Endothelial cell (in vitro differentiated cells): ENCODE data around the gene SLF2. TPM values are rescaled to one million over a fixed set of nuclear protein-coding genes. Genes with fewer than 3 reads are reported as not detected.
"Not testable (repeated sequence)": the region's sequence is repeated elsewhere in the genome, so short reads cannot be mapped to it uniquely, and the experiment has no call there.

Experiments
- DNase-seq: peaks from one replicate; pipeline ENCODE4 v3.0.0; 2021; ENCODE audit warnings: low spot score
- H3K27ac Mint-ChIP-seq: one replicate; pipeline ENCODE4 v1.8.0; 2021; ENCODE audit warnings: mixed read lengths, inconsistent platforms; ENCODE audit not compliant: unreplicated experiment
- H3K27me3 Mint-ChIP-seq: one replicate; pipeline ENCODE4 v1.8.0; 2021; ENCODE audit warnings: mild to moderate bottlenecking, moderate library complexity, mixed read lengths, inconsistent platforms; ENCODE audit not compliant: unreplicated experiment
- H3K36me3 Mint-ChIP-seq: one replicate; pipeline ENCODE4 v1.8.0; 2021; ENCODE audit warnings: mild to moderate bottlenecking, low read depth, mixed read lengths, inconsistent platforms; ENCODE audit not compliant: unreplicated experiment
- H3K4me1 Mint-ChIP-seq: one replicate; pipeline ENCODE4 v1.8.0; 2021; ENCODE audit warnings: mild to moderate bottlenecking, mixed read lengths, inconsistent platforms; ENCODE audit not compliant: unreplicated experiment
- H3K4me3 Mint-ChIP-seq: one replicate; pipeline ENCODE4 v1.8.0; 2021; ENCODE audit warnings: mild to moderate bottlenecking, mixed read lengths, inconsistent platforms; ENCODE audit not compliant: unreplicated experiment
- H3K9me3 Mint-ChIP-seq: one replicate; pipeline ENCODE4 v1.8.0; 2021; ENCODE audit warnings: mixed read lengths, inconsistent platforms; ENCODE audit not compliant: unreplicated experiment
- CTCF ChIP-seq: fragments of 200-600 bp; sonication (generic); IDR thresholded peaks from one replicate; pipeline ENCODE4 v1.5.0; 2021; ENCODE audit warnings: antibody characterized with exemption; ENCODE audit not compliant: unreplicated experiment
- total RNA-seq: library from RNA; stranded (reverse); fragmentation: NEBNext Ultra II Directional; extraction: Animal tissue kit (Norgen Biotek cat#: 25700); gene quantifications from one replicate; pipeline ENCODE4 v1.2.1, GENCODE V29; 2021; ENCODE audit not compliant: unreplicated experiment

SLF2 gene
- total RNA-seq, 1 donor from 2014 or later, result 31.2 TPM

- TF ChIP-seq CTCF, result no peak
- H3K36me3 Mint-ChIP-seq, result no peaks in the 10 kb centered on the region
- no peak overlapping the region for H3K27ac Mint-ChIP-seq
- DNase-seq, result no peak
- H3K4me3 Mint-ChIP-seq, result no peak overlapping the region
- H3K9me3 Mint-ChIP-seq, result no peaks in the 10 kb centered on the region
- peaks cover 1% of the 10 kb centered on the region for H3K27me3 Mint-ChIP-seq
- H3K4me1 Mint-ChIP-seq, result peaks cover 13% of the 10 kb centered on the region
These were observed 29.4 kb upstream of the SLF2 start for GRCh38 chr10:100883312-100883821.

GRCh38 chr10:100885611-100886010 lies 27.2 kb upstream of the SLF2 start:
- H3K27me3 Mint-ChIP-seq, H3K27ac Mint-ChIP-seq, H3K36me3 Mint-ChIP-seq, H3K9me3 Mint-ChIP-seq, H3K4me3 Mint-ChIP-seq, DNase-seq: not testable (repeated sequence)
- peaks cover 12% of the 10 kb centered on the region for H3K4me1 Mint-ChIP-seq

GRCh38 chr10:100886091-100886490 lies 26.7 kb upstream of the SLF2 start:
- Mint-ChIP-seq H3K27me3 (peaks cover 1% of the 10 kb centered on the region), H3K4me1 (peaks cover 8% of the 10 kb centered on the region)

GRCh38 chr10:100886521-100886920 lies 26.2 kb upstream of the SLF2 start:
- TF ChIP-seq CTCF, result no peak
- DNase-seq, result no peak

More at GRCh38 chr10:100886091-100886490, 26.7 kb upstream of the SLF2 start:
- Mint-ChIP-seq H3K9me3 (no peaks in the 10 kb centered on the region), H3K4me3 (no peak overlapping the region), H3K27ac (no peak overlapping the region), H3K36me3 (no peaks in the 10 kb centered on the region)
- DNase-seq, result no peak
- no peak for TF ChIP-seq CTCF

GRCh38 chr10:100886963-100887362 lies 25.8 kb upstream of the SLF2 start:
- no peaks in the 10 kb centered on the region for H3K36me3 Mint-ChIP-seq
- H3K4me1 Mint-ChIP-seq, result peaks cover 8% of the 10 kb centered on the region
- no peak for TF ChIP-seq CTCF
- H3K27ac Mint-ChIP-seq, result no peak overlapping the region
- peaks cover 1% of the 10 kb centered on the region for H3K27me3 Mint-ChIP-seq
- DNase-seq, result no peak
- no peaks in the 10 kb centered on the region for H3K9me3 Mint-ChIP-seq
- no peak overlapping the region for H3K4me3 Mint-ChIP-seq

More at GRCh38 chr10:100886521-100886920, 26.2 kb upstream of the SLF2 start:
- Mint-ChIP-seq H3K27ac (no peak overlapping the region), H3K4me1 (peaks cover 8% of the 10 kb centered on the region), H3K4me3 (no peak overlapping the region), H3K36me3 (no peaks in the 10 kb centered on the region), H3K27me3 (peaks cover 1% of the 10 kb centered on the region), H3K9me3 (no peaks in the 10 kb centered on the region)
